HepG2 (cell line): ENCODE data around the gene ASXL1. TPM values are rescaled to one million over a fixed set of nuclear protein-coding genes. Genes with fewer than 3 reads are reported as not detected.
A peak's percentile ranks its signal among the peaks of the same experiment; 100 is the strongest.

Experiments
- HNRNPH1 ChIP-seq: fragments of 200-400 bp; formaldehyde crosslinking; optimal IDR thresholded peaks from 2 replicates; pipeline ENCODE3; 2017; ENCODE audit warnings: mild to moderate bottlenecking, low read depth, low read length
- HOXA7 ChIP-seq: sonication (generic); formaldehyde crosslinking; IDR thresholded peaks from 2 replicates; pipeline ENCODE4 v1.8.1; 2022; ENCODE audit warnings: mild to moderate bottlenecking, missing genetic modification reagents, moderate library complexity
- HOXD1 ChIP-seq: sonication (generic); formaldehyde crosslinking; IDR thresholded peaks from 2 replicates; pipeline ENCODE4 v1.5.0; 2020; ENCODE audit warnings: missing genetic modification reagents
- KAT2B ChIP-seq: fragments of 150-350 bp; IDR thresholded peaks from 2 replicates; pipeline ENCODE4 v1.6.1; 2014; ENCODE audit warnings: low read depth, low read length, borderline replicate concordance
- KAT7 ChIP-seq: IDR thresholded peaks from 2 replicates; pipeline ENCODE4 v1.6.1; 2018; ENCODE audit warnings: borderline replicate concordance, missing compliant biosample characterization
- MEIS1 ChIP-seq: sonication (generic); formaldehyde crosslinking; IDR thresholded peaks from 2 replicates; pipeline ENCODE4 v1.9.0; 2021; ENCODE audit warnings: mild to moderate bottlenecking, missing genetic modification reagents, moderate library complexity, borderline replicate concordance
- MLLT10 ChIP-seq: sonication (generic); formaldehyde crosslinking; IDR thresholded peaks from 2 replicates; pipeline ENCODE4 v1.4.0; 2020; ENCODE audit warnings: missing genetic modification reagents
- NCOA2 ChIP-seq: sonication (generic); formaldehyde crosslinking; IDR thresholded peaks from 2 replicates; pipeline ENCODE4 v1.8.0; 2022; ENCODE audit warnings: inconsistent platforms
- NCOA5 ChIP-seq: sonication (generic); formaldehyde crosslinking; IDR thresholded peaks from 2 replicates; pipeline ENCODE4 v1.4.0; 2020; ENCODE audit warnings: missing genetic modification reagents
- NCOR1 ChIP-seq: fragments of 200-600 bp; sonication (generic); IDR thresholded peaks from 2 replicates; pipeline ENCODE4 v1.7.0; 2017; ENCODE audit warnings: antibody characterized with exemption, low read length, borderline replicate concordance
- PAF1 ChIP-seq: IDR thresholded peaks from 2 replicates; pipeline ENCODE4 v1.6.1; 2016; ENCODE audit warnings: missing genetic modification reagents, missing compliant biosample characterization
- PHB2 ChIP-seq: fragments of 450-650 bp; IDR thresholded peaks from 2 replicates; pipeline ENCODE4 v1.6.1; 2018; ENCODE audit not compliant: partially characterized antibody
- SMARCE1 ChIP-seq: fragments of 450-650 bp; IDR thresholded peaks from 2 replicates; pipeline ENCODE4 v1.6.1; 2017; ENCODE audit warnings: borderline replicate concordance
- SMC3 ChIP-seq: IDR thresholded peaks from 2 replicates; pipeline ENCODE4 v1.6.1; 2011; ENCODE audit warnings: low read length, improper control_type of control experiment
- SMYD3 ChIP-seq: sonication (generic); formaldehyde crosslinking; IDR thresholded peaks from 2 replicates; pipeline ENCODE4 v1.8.1; 2023; ENCODE audit warnings: mild to moderate bottlenecking, missing genetic modification reagents
- SNRNP70 ChIP-seq: fragments of 200-400 bp; formaldehyde crosslinking; IDR thresholded peaks from 2 replicates; pipeline ENCODE4 v1.6.1; 2017; ENCODE audit warnings: mild to moderate bottlenecking, low read depth, low read length, moderate library complexity
- ZNF550 ChIP-seq: sonication (generic); formaldehyde crosslinking; IDR thresholded peaks from 2 replicates; pipeline ENCODE4 v1.4.0; 2020; ENCODE audit warnings: mild to moderate bottlenecking, missing genetic modification reagents, borderline replicate concordance
- ZNF652 ChIP-seq: IDR thresholded peaks from 2 replicates; pipeline ENCODE4 v1.6.1; 2016; ENCODE audit warnings: low read depth, borderline replicate concordance
- ZNF788 ChIP-seq: sonication (generic); formaldehyde crosslinking; IDR thresholded peaks from 2 replicates; pipeline ENCODE4 v1.5.0; 2020; ENCODE audit warnings: mild to moderate bottlenecking, missing genetic modification reagents, borderline replicate concordance
- ZNF879 ChIP-seq: sonication (generic); formaldehyde crosslinking; IDR thresholded peaks from 2 replicates; pipeline ENCODE4 v1.8.1; 2023; ENCODE audit warnings: missing genetic modification reagents
- ZNF891 ChIP-seq: sonication (generic); formaldehyde crosslinking; IDR thresholded peaks from 2 replicates; pipeline ENCODE4 v1.5.0; 2020; ENCODE audit warnings: mild to moderate bottlenecking, missing genetic modification reagents
- ZSCAN22 ChIP-seq: sonication (generic); formaldehyde crosslinking; IDR thresholded peaks from 2 replicates; pipeline ENCODE4 v1.4.0; 2020; ENCODE audit warnings: mild to moderate bottlenecking, missing genetic modification reagents
- ZSCAN31 ChIP-seq: sonication (generic); formaldehyde crosslinking; IDR thresholded peaks from 2 replicates; pipeline ENCODE4 v1.5.0; 2020; ENCODE audit warnings: low read depth, mild to moderate bottlenecking, missing genetic modification reagents
- polyA plus RNA-seq, 8 experiments: library from polyadenylated mRNA; depleted of rRNA in 3 of 8; stranded (reverse) in 7 of 8; unstranded in 1 of 8; fragments of >200 nt; fragmentation: Illumina TruSeq in 4 of 8; extraction: Trizol in 4 of 8; gene quantifications; 2 replicates each; pipeline versions ENCODE4 v1.2.1 to v1.2.3, GENCODE V29; 2011 to 2016; ENCODE audit warnings: low read depth in 4 of 8, missing spikeins in 1 of 8, mixed read lengths in 1 of 8; ENCODE audit not compliant: insufficient read depth in 1 of 8
- total RNA-seq, 5 experiments: library from RNA; depleted of rRNA; stranded (reverse); fragments of >200 nt; fragmentation: Illumina TruSeq; extraction: Trizol; gene quantifications; 2 replicates each; pipeline ENCODE4 v1.2.3, GENCODE V29; 2016; ENCODE audit warnings: low read depth in 1 of 5
- TF ChIP-seq, protein P1 (sequence below): fragments of 450-650 bp; IDR thresholded peaks from 2 replicates; pipeline ENCODE4 v1.6.1; 2017
- TF ChIP-seq, protein P2 (sequence below), 2 experiments: sonication (generic) in 1 of 2; formaldehyde crosslinking in 1 of 2; IDR thresholded peaks; 2 replicates each; pipeline versions ENCODE4 v1.4.0 to v1.6.1; 2018 to 2020; ENCODE audit warnings: missing genetic modification reagents in 2 of 2, borderline replicate concordance in 1 of 2, low read depth in 1 of 2, mild to moderate bottlenecking in 1 of 2, missing biosample characterization in 1 of 2
- TF ChIP-seq, protein P3 (sequence below): sonication (generic); formaldehyde crosslinking; IDR thresholded peaks from 2 replicates; pipeline ENCODE4 v1.5.1; 2020; ENCODE audit warnings: missing genetic modification reagents, mild to moderate bottlenecking, borderline replicate concordance

The ASXL1 gene
- total and polyA plus RNA-seq, 2 of the 13 experiments (the other 11 are each of a cell fraction or from before 2014, with no cell fraction given), result 62.1 to 74.8 TPM

DNA sequence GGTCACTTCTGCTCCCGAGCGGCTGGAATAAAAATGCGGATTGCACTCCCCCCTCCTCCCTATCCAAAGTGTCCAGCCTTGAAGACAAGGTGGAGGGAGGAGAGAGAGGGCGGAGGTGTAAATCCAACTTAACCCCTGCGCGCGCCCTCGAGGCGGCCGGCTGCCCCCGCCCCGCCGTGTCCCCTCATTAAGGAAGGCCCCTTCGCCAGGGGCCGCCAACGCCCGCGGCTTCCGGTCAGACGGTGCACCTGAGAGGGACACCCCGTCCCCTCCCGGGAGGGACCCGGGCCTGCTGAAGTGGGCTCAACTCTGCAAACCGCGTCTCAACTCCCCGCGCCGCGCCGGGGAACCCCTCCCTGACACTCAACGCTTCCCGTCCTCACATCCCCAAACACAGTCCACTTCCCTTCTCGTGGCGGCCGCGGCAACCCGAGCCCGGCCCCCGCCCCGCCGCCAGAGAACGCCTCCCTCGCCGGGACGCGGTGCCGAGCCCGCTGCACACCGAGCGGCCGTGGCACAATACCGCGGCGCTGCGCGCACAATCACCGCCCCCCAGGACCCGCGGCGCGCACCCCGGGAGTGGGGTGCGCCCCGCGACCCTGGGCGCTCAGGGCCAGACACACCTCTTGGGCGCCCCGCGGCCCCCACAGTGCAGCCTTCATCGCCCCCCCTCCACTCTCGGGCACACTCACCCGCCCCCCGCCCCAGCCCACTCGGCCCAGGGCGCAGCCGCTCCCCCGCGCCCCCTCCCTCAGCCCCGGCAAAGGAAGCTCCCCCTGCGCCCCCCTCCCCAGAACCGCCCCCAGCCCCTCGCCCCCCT is 124.5 kb downstream of the ASXL1 start (continued):
- TF ChIP-seq, protein P1, sequence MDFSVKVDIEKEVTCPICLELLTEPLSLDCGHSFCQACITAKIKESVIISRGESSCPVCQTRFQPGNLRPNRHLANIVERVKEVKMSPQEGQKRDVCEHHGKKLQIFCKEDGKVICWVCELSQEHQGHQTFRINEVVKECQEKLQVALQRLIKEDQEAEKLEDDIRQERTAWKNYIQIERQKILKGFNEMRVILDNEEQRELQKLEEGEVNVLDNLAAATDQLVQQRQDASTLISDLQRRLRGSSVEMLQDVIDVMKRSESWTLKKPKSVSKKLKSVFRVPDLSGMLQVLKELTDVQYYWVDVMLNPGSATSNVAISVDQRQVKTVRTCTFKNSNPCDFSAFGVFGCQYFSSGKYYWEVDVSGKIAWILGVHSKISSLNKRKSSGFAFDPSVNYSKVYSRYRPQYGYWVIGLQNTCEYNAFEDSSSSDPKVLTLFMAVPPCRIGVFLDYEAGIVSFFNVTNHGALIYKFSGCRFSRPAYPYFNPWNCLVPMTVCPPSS, result no peak
- TF ChIP-seq HOXD1 (no peak), SMYD3 (no peak), ZNF652 (CRISPR knock-in tag) (peak; percentile 62; the same call in 1 of the 2 replicates), NCOR1 (no peak), MEIS1 (CRISPR knock-in tag) (no peak), ZNF550 (CRISPR knock-in tag) (no peak), KAT7 (CRISPR knock-in tag) (peak; percentile 58), NCOA5 (CRISPR knock-in tag) (no peak), PAF1 (no peak), PHB2 (no peak), SNRNP70 (no peak), KAT2B (no peak), NCOA2 (0 out of 2 replicates have a peak, but pooled peaks have one; percentile 25), ZSCAN31 (CRISPR knock-in tag) (peak; percentile 60), ZSCAN22 (no peak), MLLT10 (CRISPR knock-in tag) (no peak), HOXA7 (CRISPR knock-in tag) (no peak), ZNF788 (no peak), SMC3 (no peak), ZNF879 (no peak), HNRNPH1 (no peak), ZNF891 (CRISPR knock-in tag) (peak; percentile 87), SMARCE1 (no peak)
- TF ChIP-seq, protein P2, sequence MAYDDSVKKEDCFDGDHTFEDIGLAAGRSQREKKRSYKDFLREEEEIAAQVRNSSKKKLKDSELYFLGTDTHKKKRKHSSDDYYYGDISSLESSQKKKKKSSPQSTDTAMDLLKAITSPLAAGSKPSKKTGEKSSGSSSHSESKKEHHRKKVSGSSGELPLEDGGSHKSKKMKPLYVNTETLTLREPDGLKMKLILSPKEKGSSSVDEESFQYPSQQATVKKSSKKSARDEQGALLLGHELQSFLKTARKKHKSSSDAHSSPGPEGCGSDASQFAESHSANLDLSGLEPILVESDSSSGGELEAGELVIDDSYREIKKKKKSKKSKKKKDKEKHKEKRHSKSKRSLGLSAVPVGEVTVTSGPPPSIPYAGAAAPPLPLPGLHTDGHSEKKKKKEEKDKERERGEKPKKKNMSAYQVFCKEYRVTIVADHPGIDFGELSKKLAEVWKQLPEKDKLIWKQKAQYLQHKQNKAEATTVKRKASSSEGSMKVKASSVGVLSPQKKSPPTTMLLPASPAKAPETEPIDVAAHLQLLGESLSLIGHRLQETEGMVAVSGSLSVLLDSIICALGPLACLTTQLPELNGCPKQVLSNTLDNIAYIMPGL (CRISPR knock-in tag; IDR thresholded peaks at IDR 0.05; ENCODE audit: borderline replicate concordance in 1 of 2, low read depth in 1 of 2), result peak; percentile 38 to 82; a peak in 3 of 4 replicates
- TF ChIP-seq, protein P3, sequence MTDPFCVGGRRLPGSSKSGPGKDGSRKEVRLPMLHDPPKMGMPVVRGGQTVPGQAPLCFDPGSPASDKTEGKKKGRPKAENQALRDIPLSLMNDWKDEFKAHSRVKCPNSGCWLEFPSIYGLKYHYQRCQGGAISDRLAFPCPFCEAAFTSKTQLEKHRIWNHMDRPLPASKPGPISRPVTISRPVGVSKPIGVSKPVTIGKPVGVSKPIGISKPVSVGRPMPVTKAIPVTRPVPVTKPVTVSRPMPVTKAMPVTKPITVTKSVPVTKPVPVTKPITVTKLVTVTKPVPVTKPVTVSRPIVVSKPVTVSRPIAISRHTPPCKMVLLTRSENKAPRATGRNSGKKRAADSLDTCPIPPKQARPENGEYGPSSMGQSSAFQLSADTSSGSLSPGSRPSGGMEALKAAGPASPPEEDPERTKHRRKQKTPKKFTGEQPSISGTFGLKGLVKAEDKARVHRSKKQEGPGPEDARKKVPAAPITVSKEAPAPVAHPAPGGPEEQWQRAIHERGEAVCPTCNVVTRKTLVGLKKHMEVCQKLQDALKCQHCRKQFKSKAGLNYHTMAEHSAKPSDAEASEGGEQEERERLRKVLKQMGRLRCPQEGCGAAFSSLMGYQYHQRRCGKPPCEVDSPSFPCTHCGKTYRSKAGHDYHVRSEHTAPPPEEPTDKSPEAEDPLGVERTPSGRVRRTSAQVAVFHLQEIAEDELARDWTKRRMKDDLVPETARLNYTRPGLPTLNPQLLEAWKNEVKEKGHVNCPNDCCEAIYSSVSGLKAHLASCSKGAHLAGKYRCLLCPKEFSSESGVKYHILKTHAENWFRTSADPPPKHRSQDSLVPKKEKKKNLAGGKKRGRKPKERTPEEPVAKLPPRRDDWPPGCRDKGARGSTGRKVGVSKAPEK (CRISPR knock-in tag), result no peak
